IMR-90 (cell line): ENCODE data around the gene SH3RF3. TPM values are rescaled to one million over a fixed set of nuclear protein-coding genes. Genes with fewer than 3 reads are reported as not detected.
A peak's percentile ranks its signal among the peaks of the same experiment; 100 is the strongest.

Experiments used
- ATAC-seq: fragments of 200-7000 bp; cut with Tn5 transposase; 2 replicates; pipeline ENCODE4 v1.9.1; 2020; ENCODE audit warnings: low read depth, mild to moderate bottlenecking, moderate library complexity
- BruUV-seq: library from RNA; stranded (reverse); fragments of 400-500 nt; replicated peaks from 2 replicates; lab custom pipeline; 2021; lab: Mats Ljungman, UMichigan
- CTCF ChIA-PET: fragments of 300-600 bp; formaldehyde crosslinking; extraction: SDS; loops from one replicate; lab custom pipeline; 2021; ENCODE audit warnings: antibody characterized with exemption; lab: Yijun Ruan, JAX
- POLR2A ChIA-PET: fragments of 300-600 bp; sonication (Branson Sonifier 250); formaldehyde crosslinking; loops from one replicate; lab custom pipeline; 2022; ENCODE audit warnings: antibody characterized with exemption; ENCODE audit not compliant: unreplicated experiment; lab: Charles Lee
- DNase-seq: peaks from one replicate; pipeline ENCODE4 v3.0.0; 2013
- H2AFZ ChIP-seq: replicated peaks from 2 replicates; pipeline ENCODE3; 2013; ENCODE audit warnings: low read length, mild to moderate bottlenecking; ENCODE audit not compliant: poor library complexity
- H2AK5ac ChIP-seq: 2 replicates; pipeline ENCODE4 v1.6.1; 2013; ENCODE audit warnings: low read depth, low read length, inconsistent platforms
- H2AK9ac ChIP-seq: replicated peaks from 2 replicates; pipeline ENCODE3; 2013; ENCODE audit warnings: mild to moderate bottlenecking, low read depth, low read length, moderate library complexity; ENCODE audit not compliant: poor library complexity
- H2BK120ac ChIP-seq: 2 replicates; pipeline ENCODE4 v1.6.1; 2013; ENCODE audit warnings: low read depth, low read length, inconsistent platforms
- H2BK15ac ChIP-seq: 3 replicates; pipeline ENCODE4 v1.6.1; 2013; ENCODE audit warnings: low read depth, low read length, inconsistent platforms
- H2BK20ac ChIP-seq: 2 replicates; pipeline ENCODE4 v1.6.1; 2013; ENCODE audit warnings: low read depth, mild to moderate bottlenecking, inconsistent platforms, low read length, moderate library complexity
- H2BK5ac ChIP-seq: 2 replicates; pipeline ENCODE4 v1.6.1; 2013; ENCODE audit warnings: mild to moderate bottlenecking, low read depth, low read length, inconsistent platforms; ENCODE audit not compliant: poor library complexity, severe bottlenecking
- H3K14ac ChIP-seq: replicated peaks from 2 replicates; pipeline ENCODE4 v1.6.1; 2013; ENCODE audit warnings: low read depth, low read length, inconsistent platforms
- H3K18ac ChIP-seq: 2 replicates; pipeline ENCODE4 v1.6.1; 2013; ENCODE audit warnings: low read depth, low read length, control low read depth
- H3K23ac ChIP-seq: 2 replicates; pipeline ENCODE4 v1.6.1; 2013; ENCODE audit warnings: low read depth, low read length, inconsistent platforms
- H3K27ac ChIP-seq: 2 replicates; pipeline ENCODE4 v1.5.1; 2013; ENCODE audit warnings: mild to moderate bottlenecking, control low read depth, low read length; ENCODE audit not compliant: insufficient read depth
- H3K27me3 ChIP-seq: 2 replicates; pipeline ENCODE4 v1.6.1; 2013; ENCODE audit warnings: low read length; ENCODE audit not compliant: control insufficient read depth, insufficient read depth
- H3K36me3 ChIP-seq: 2 replicates; pipeline ENCODE4 v1.6.1; 2013; ENCODE audit warnings: low read length, mixed read lengths; ENCODE audit not compliant: control insufficient read depth, insufficient read depth
- H3K4ac ChIP-seq: 2 replicates; pipeline ENCODE4 v1.6.1; 2013; ENCODE audit warnings: low read depth, low read length, inconsistent platforms
- H3K4me1 ChIP-seq: 2 replicates; pipeline ENCODE4 v1.6.1; 2013; ENCODE audit warnings: low read length, mixed read lengths; ENCODE audit not compliant: control insufficient read depth, insufficient read depth
- H3K4me2 ChIP-seq: 2 replicates; pipeline ENCODE4 v1.6.1; 2013; ENCODE audit warnings: low read depth, mild to moderate bottlenecking, control low read depth, low read length, moderate library complexity
- H3K4me3 ChIP-seq: 2 replicates; pipeline ENCODE4 v1.5.1; 2013; ENCODE audit warnings: low read depth, mild to moderate bottlenecking, control low read depth, low read length, moderate library complexity; ENCODE audit not compliant: insufficient read depth
- H3K56ac ChIP-seq: 2 replicates; pipeline ENCODE4 v1.6.1; 2013; ENCODE audit warnings: low read length, inconsistent platforms; ENCODE audit not compliant: insufficient read depth; ENCODE audit errors: extremely low read depth
- H3K79me1 ChIP-seq, 2 experiments: 2 replicates each; pipeline ENCODE4 v1.6.1; 2013; ENCODE audit warnings: low read length in 2 of 2, inconsistent platforms in 1 of 2, low read depth in 1 of 2
- H3K9ac ChIP-seq: 2 replicates; pipeline ENCODE4 v1.6.1; 2013; ENCODE audit warnings: low read depth, low read length, control low read depth
- H3K9me1 ChIP-seq: 2 replicates; pipeline ENCODE4 v1.6.1; 2013; ENCODE audit warnings: low read length, inconsistent platforms; ENCODE audit not compliant: insufficient read depth
- H3K9me3 ChIP-seq: 2 replicates; pipeline ENCODE4 v1.6.1; 2013; ENCODE audit warnings: low read length; ENCODE audit not compliant: control insufficient read depth, insufficient read depth
- H4K20me1 ChIP-seq: 2 replicates; pipeline ENCODE4 v1.6.1; 2013; ENCODE audit warnings: low read length, inconsistent platforms; ENCODE audit not compliant: insufficient read depth
- H4K5ac ChIP-seq: 2 replicates; pipeline ENCODE4 v1.6.1; 2013; ENCODE audit warnings: mild to moderate bottlenecking, low read depth, low read length, control low read depth
- H4K8ac ChIP-seq, 2 experiments: 2 replicates each; pipeline ENCODE4 v1.6.1; 2013; ENCODE audit warnings: low read depth in 2 of 2, low read length in 2 of 2, control low read depth in 1 of 2, inconsistent platforms in 1 of 2
- H4K91ac ChIP-seq: 2 replicates; pipeline ENCODE4 v1.6.1; 2013; ENCODE audit warnings: low read depth, low read length, inconsistent platforms; ENCODE audit not compliant: insufficient read depth
- CHD1 ChIP-seq: IDR thresholded peaks from 2 replicates; pipeline ENCODE4 v1.6.1; 2012; ENCODE audit warnings: low read depth, low read length, improper control_type of control experiment
- FOS ChIP-seq: fragments of 150-350 bp; IDR thresholded peaks from 2 replicates; pipeline ENCODE4 v1.6.1; 2016; ENCODE audit warnings: low read depth, low read length
- MAFK ChIP-seq: IDR thresholded peaks from 2 replicates; pipeline ENCODE4 v1.6.1; 2012; ENCODE audit warnings: low read depth, low read length, improper control_type of control experiment
- MAZ ChIP-seq: IDR thresholded peaks from 2 replicates; pipeline ENCODE4 v1.6.1; 2012; ENCODE audit warnings: low read depth, mild to moderate bottlenecking, low read length, improper control_type of control experiment, moderate library complexity, borderline replicate concordance
- WGBS, 2 experiments: methylation state at CpG; one replicate each; pipeline versions ENCODE4 v1.1.5 to v1.1.7; 2013; ENCODE audit warnings: missing lambda C conversion rate in 2 of 2; ENCODE audit not compliant: insufficient read length in 1 of 2; ENCODE audit errors: extremely low coverage in 2 of 2; 5-methylcytosine and 5-hydroxymethylcytosine counted together
- dilution Hi-C: fragments of 300-500 bp; cut with HindIII; formaldehyde crosslinking; loops from one replicate; pipeline ENCODE4 v1.14.3; 2018; ENCODE audit warnings: low sequenced_read_pairs; ENCODE audit not compliant: unreplicated experiment
- in situ Hi-C: fragments of 300-500 bp; cut with MboI; formaldehyde crosslinking; loops from 3 replicates; pipeline ENCODE4 v1.14.3; 2019; ENCODE audit warnings: low sequenced_read_pairs, inconsistent platforms, mixed read lengths
- intact Hi-C: fragments of 100-400 bp; cut with micrococcal nuclease; formaldehyde crosslinking; loops from 2 replicates; pipeline ENCODE4 v1.10.0; 2022
- polyA plus RNA-seq, 3 experiments: library from polyadenylated mRNA; depleted of rRNA; stranded (reverse); fragments of >200 nt; gene quantifications; 2 replicates each; pipeline ENCODE4 v1.2.3, GENCODE V29; 2012; ENCODE audit warnings: low replicate concordance in 1 of 3
- total RNA-seq: library from RNA; depleted of rRNA; stranded (reverse); fragments of >200 nt; gene quantifications from 2 replicates; pipeline ENCODE4 v1.2.3, GENCODE V29; 2012

SH3RF3 gene
- total and polyA plus RNA-seq, 2 of the 4 experiments (the other 2 are of a cell fraction) = 3.4 to 5.3 TPM

DNA sequence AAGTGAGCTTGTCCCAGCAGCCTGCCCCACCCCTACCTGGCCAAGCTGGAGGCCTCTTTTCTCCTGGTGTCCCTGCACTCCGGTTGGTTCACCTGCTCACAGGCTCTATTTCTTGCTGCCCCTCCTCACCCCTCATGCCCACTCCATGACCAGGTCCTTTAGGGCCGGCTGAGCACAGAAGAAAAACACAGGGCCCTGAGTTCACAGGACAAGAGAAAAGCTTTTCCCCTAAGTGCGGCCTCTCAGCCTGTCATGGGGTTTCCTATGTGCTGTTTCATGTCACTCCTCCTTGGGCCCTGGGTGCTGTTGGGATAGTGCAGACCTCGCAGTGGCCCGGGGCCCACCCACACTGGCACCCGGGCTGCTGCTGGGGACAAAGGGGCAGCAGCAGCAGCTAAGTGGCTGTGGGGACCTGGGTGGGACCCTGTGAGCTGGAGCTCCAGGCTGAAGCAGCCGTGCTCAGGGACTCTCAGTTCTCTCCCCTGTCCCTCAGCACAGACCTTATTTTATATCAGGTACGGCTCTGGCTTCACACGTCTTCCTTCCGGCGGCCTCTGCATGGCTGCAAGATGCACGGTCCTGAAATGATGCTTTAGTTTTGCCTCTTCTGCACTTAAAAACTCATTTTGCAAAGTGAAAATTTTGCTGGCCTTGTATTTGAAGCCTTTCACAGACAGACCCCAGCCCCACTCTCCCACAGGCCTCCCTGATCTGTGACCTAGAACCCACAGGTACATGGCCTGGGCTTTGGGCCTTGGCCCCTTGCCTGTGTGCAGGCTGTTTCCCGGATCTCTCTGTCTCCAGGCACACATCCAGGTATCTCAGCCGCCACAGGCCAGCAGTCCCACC is 71.8 kb downstream of the SH3RF3 start (continued):
- no peak for TF ChIP-seq CHD1

DNA sequence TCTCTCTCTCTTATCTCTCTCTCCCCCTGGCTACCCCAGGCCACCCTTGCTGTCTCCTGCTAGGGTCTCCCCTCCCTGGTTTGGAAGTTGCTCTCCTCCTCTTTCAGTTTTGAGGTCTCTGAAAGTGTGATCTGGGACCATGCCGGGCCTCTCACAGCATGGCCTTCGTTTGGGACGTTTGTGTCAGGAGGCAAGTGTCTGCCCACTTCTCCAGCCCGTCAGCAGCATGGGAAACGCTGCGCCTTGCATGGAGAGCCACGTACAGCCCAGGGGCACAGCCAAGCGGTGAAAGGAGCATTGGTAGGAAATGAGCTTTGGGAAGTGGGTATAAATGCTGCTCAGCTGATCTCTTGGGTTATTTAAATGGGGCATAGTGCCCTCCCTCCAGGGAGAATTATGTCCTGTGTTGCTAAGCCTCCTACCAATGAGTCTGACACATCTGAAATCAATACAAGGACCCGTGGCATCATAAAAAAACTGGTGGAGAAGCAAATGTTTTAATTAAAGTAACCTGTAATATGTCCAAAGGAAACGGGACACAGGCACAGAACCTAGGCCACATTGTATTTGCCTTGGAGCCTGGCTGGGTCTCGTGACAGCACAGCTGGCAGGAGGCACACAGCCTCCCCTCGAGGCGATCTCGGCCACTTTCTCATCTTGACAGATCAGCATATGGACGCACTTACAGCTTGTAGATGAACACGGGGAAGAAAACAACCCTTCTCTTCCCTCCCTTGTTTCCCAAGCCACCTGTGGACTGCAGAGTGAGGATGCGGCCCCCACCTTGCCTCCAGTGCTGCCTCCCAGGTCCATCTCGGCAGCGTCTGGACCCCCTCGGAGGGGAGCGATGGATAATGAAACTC is 72.7 kb downstream of the SH3RF3 start:
- H2BK15ac ChIP-seq = no peak overlapping the region
- intact Hi-C loops (no loop called here), in situ Hi-C loops (no loop called here), dilution Hi-C loops (no loop called here)
- no peak overlapping the region for H2BK20ac ChIP-seq
- TF ChIP-seq MAZ (no peak), FOS (no peak), CHD1 (no peak), MAFK (no peak)
- DNase-seq = no peak
- H4K91ac ChIP-seq = no peak overlapping the region
- no peak overlapping the region for H3K4me3 ChIP-seq
- BruUV-seq = no TSS peak
- H2AFZ ChIP-seq = no peak overlapping the region
- no peak overlapping the region for H3K23ac ChIP-seq
- H4K20me1 ChIP-seq = peaks cover 82% of the 10 kb centered on the region
- peaks cover 33 to 88% of the 10 kb centered on the region in 2 experiments for H3K79me1 ChIP-seq
- no peak overlapping the region for H2BK5ac ChIP-seq
- H3K4me1 ChIP-seq = peaks cover 7% of the 10 kb centered on the region
- no peak overlapping the region for H2AK5ac ChIP-seq
- POLR2A ChIA-PET = no interaction called here
- H3K4ac ChIP-seq = no peak overlapping the region
- CTCF ChIA-PET = no interaction called here
- WGBS, 2 experiments = 56% methylated on average over 4 of the region's 21 CpGs; no CpG with 5 or more reads in 1 of the 2 experiments
- H3K14ac ChIP-seq = no peak overlapping the region
- peak overlapping the region; percentile 18; the same call in 1 of the 2 replicates for H4K5ac ChIP-seq
- H4K8ac ChIP-seq = peak overlapping the region in 1 of 2 experiments; percentile 9; a peak in 1 of 4 replicates
- H3K9ac ChIP-seq = no peak overlapping the region
- ATAC-seq = no peak
- no peaks in the 10 kb centered on the region for H3K9me3 ChIP-seq
- H3K56ac ChIP-seq = no peak overlapping the region
- no peaks in the 10 kb centered on the region for H3K36me3 ChIP-seq
- no peak overlapping the region for H2AK9ac ChIP-seq
- H3K27ac ChIP-seq = no peak overlapping the region
- H2BK120ac ChIP-seq = no peak overlapping the region
- H3K27me3 ChIP-seq = no peaks in the 10 kb centered on the region
- H3K9me1 ChIP-seq = peaks cover 18% of the 10 kb centered on the region
- no peak overlapping the region for H3K18ac ChIP-seq
- H3K4me2 ChIP-seq = no peak overlapping the region
